NCI-H2171 treated with DMSO at 0.1 percent for 48 hours (cell line): Measurements from ENCODE around the gene DUOXA2.
"Not testable (repeated sequence)": the region's sequence is repeated elsewhere in the genome, so short reads cannot be mapped to it uniquely, and the experiment has no call there.

ENCODE experiments used
- DNase-seq: peaks from one replicate; lab custom pipeline; 2025; lab: John Stamatoyannopoulos, UW

Gene DUOXA2

GRCh38 chr15:45114076-45114750, at the start of gene DUOXA2, which contains the start of gene DUOX2:
Gene DUOXA2 (plus strand): TSS chr15:45114326. CDS start chr15:45114606, 280 bp downstream.
Gene DUOX2 (minus strand): TSS chr15:45114172. CDS start chr15:45113411, 761 bp downstream.
- DNase-seq, result no peak

GRCh38 chr15:45064386-45064785, 49.7 kb upstream of the DUOXA2 start:
- DNase-seq, result no peak

- not testable (repeated sequence) for DNase-seq
Measured at GRCh38 chr15:45069942-45070360, 44.2 kb upstream of the DUOXA2 start.

GRCh38 chr15:45073602-45074001, 40.5 kb upstream of the DUOXA2 start:
- DNase-seq, result not testable (repeated sequence)

- not testable (repeated sequence) for DNase-seq
Measured at GRCh38 chr15:45075440-45076320, 38.4 kb upstream of the DUOXA2 start.

- DNase-seq, result not testable (repeated sequence)
Measured at GRCh38 chr15:45077391-45077790, 36.7 kb upstream of the DUOXA2 start.

- peak; percentile 95 for DNase-seq
Measured at GRCh38 chr15:45079201-45079600, 34.9 kb upstream of the DUOXA2 start.

GRCh38 chr15:45079628-45080246, 34.4 kb upstream of the DUOXA2 start:
- DNase-seq, result not testable (repeated sequence)

- not testable (repeated sequence) for DNase-seq
Measured at GRCh38 chr15:45080593-45080992, 33.5 kb upstream of the DUOXA2 start.

- DNase-seq, result not testable (repeated sequence)
Measured at GRCh38 chr15:45082412-45082811, 31.7 kb upstream of the DUOXA2 start.

GRCh38 chr15:45083223-45083622, 30.9 kb upstream of the DUOXA2 start:
- peak; percentile 69 for DNase-seq

GRCh38 chr15:45084163-45084562, 30.0 kb upstream of the DUOXA2 start:
- no peak for DNase-seq

GRCh38 chr15:45087513-45087912, 26.6 kb upstream of the DUOXA2 start:
- DNase-seq, result no peak

- DNase-seq, result no peak
Measured at GRCh38 chr15:45088801-45089711, 25.1 kb upstream of the DUOXA2 start.

- DNase-seq, result no peak
Measured at GRCh38 chr15:45089712-45090373, 24.3 kb upstream of the DUOXA2 start.

- DNase-seq, result no peak
Measured at GRCh38 chr15:45091161-45091560, 23.0 kb upstream of the DUOXA2 start.

GRCh38 chr15:45091576-45091975, 22.6 kb upstream of the DUOXA2 start:
- DNase-seq, result no peak

GRCh38 chr15:45093013-45093412, 21.1 kb upstream of the DUOXA2 start:
- no peak for DNase-seq

- no peak for DNase-seq
Measured at GRCh38 chr15:45093622-45094357, 20.3 kb upstream of the DUOXA2 start.

GRCh38 chr15:45094358-45094730, 19.8 kb upstream of the DUOXA2 start:
- DNase-seq, result no peak
